Endothelial cell of umbilical vein (primary cell): ENCODE data around the gene ZNF837. TPM values are rescaled to one million over a fixed set of nuclear protein-coding genes. Genes with fewer than 3 reads are reported as not detected.
A peak's percentile ranks its signal among the peaks of the same experiment; 100 is the strongest.

Source experiments
- BruUV-seq: library from RNA; stranded (reverse); fragments of 400-500 nt; replicated peaks from 2 replicates; lab custom pipeline; 2021; lab: Mats Ljungman, UMichigan
- CTCF ChIA-PET: fragments of 300-600, 350-600 bp; sonication (Branson Sonifier 250); formaldehyde crosslinking; loops from one replicate; lab custom pipeline; 2021; ENCODE audit warnings: antibody characterized with exemption, inconsistent platforms; lab: Charles Lee
- POLR2A ChIA-PET: fragments of 300-600, 350-600 bp; sonication (Branson Sonifier 250); formaldehyde crosslinking; loops from one replicate; lab custom pipeline; 2021; ENCODE audit warnings: antibody characterized with exemption, inconsistent platforms; lab: Charles Lee
- DNase-seq: peaks from one replicate; pipeline ENCODE4 v3.0.0-alpha.2; 2011; ENCODE audit warnings: low read depth, low spot score
- FAIRE-seq: peaks from 2 replicates; lab custom pipeline; 2011; peaks lifted over from hg19 to GRCh38; lab: Jason Lieb, UNC
- H2AFZ ChIP-seq: 2 replicates; pipeline ENCODE4 v1.6.0; 2012; ENCODE audit warnings: low read depth, low read length, control low read depth, inconsistent platforms
- H3K27ac ChIP-seq: 2 replicates; pipeline ENCODE4 v1.5.1; 2011; ENCODE audit warnings: low read depth, mild to moderate bottlenecking, control low read depth, low read length, moderate library complexity; ENCODE audit not compliant: insufficient read depth
- H3K27me3 ChIP-seq, 2 experiments: 2 replicates each; pipeline versions ENCODE4 v1.6.0 to v1.6.1; 2011; ENCODE audit warnings: low read length in 2 of 2, mixed read lengths in 1 of 2; ENCODE audit not compliant: control insufficient read depth in 2 of 2, insufficient read depth in 2 of 2
- H3K36me3 ChIP-seq, 2 experiments: 2 replicates in 1 of 2; 3 replicates in 1 of 2; pipeline ENCODE4 v1.5.1; 2011; ENCODE audit warnings: low read length in 2 of 2, mild to moderate bottlenecking in 1 of 2, moderate library complexity in 1 of 2; ENCODE audit not compliant: control insufficient read depth in 2 of 2, insufficient read depth in 2 of 2; ENCODE audit errors: extremely low read depth in 1 of 2
- H3K4me1 ChIP-seq: 3 replicates; pipeline ENCODE4 v1.5.1; 2011; ENCODE audit warnings: mild to moderate bottlenecking, low read length; ENCODE audit not compliant: control insufficient read depth, insufficient read depth; ENCODE audit errors: extremely low read depth
- H3K4me2 ChIP-seq: 2 replicates; pipeline ENCODE4 v1.6.1; 2011; ENCODE audit warnings: low read length, control low read depth, mixed read lengths; ENCODE audit not compliant: insufficient read depth
- H3K4me3 ChIP-seq, 3 experiments: fragments of 200-600 bp in 1 of 3; sonication (generic), shearing (Covaris generic) in 1 of 3; replicated peaks in 1 of 3; 2 replicates each; pipeline ENCODE4 v1.5.1; 2011 to 2016; ENCODE audit warnings: control low read depth in 3 of 3, low read length in 3 of 3, mild to moderate bottlenecking in 2 of 3, inconsistent platforms in 1 of 3, low read depth in 1 of 3, moderate library complexity in 1 of 3; ENCODE audit not compliant: insufficient read depth in 1 of 3
- H3K79me2 ChIP-seq: 2 replicates; pipeline ENCODE4 v1.6.0; 2012; ENCODE audit warnings: low read length, inconsistent platforms; ENCODE audit not compliant: control insufficient read depth, insufficient read depth
- H3K9ac ChIP-seq: replicated peaks from 2 replicates; pipeline ENCODE3; 2011; ENCODE audit warnings: low read length, control low read depth; ENCODE audit not compliant: insufficient read depth; ENCODE audit errors: extremely low read depth
- H3K9me1 ChIP-seq: replicated peaks from 3 replicates; pipeline ENCODE4 v1.6.0; 2011; ENCODE audit warnings: mild to moderate bottlenecking, low read length; ENCODE audit not compliant: control insufficient read depth, insufficient read depth; ENCODE audit errors: extremely low read depth
- H3K9me3 ChIP-seq: replicated peaks from 2 replicates; pipeline ENCODE4 v1.5.1; 2012; ENCODE audit warnings: low read length, inconsistent platforms; ENCODE audit not compliant: control insufficient read depth, insufficient read depth
- H4K20me1 ChIP-seq: replicated peaks from 2 replicates; pipeline ENCODE3; 2011; ENCODE audit warnings: mild to moderate bottlenecking, low read length; ENCODE audit not compliant: control insufficient read depth, insufficient read depth; ENCODE audit errors: extremely low read depth
- CTCF ChIP-seq, 2 donors: IDR thresholded peaks; 1 replicate in 1 of 2; 2 replicates in 1 of 2; pipeline ENCODE4 v1.5.1; 2011; ENCODE audit warnings: low read length in 2 of 2, mild to moderate bottlenecking in 2 of 2, moderate library complexity in 2 of 2, control low read depth in 1 of 2, inconsistent platforms in 1 of 2, low read depth in 1 of 2; ENCODE audit not compliant: insufficient read depth in 1 of 2; ENCODE audit errors: extremely low read depth in 1 of 2
- EZH2 ChIP-seq: IDR thresholded peaks from 2 replicates; pipeline ENCODE4 v1.6.1; 2012; ENCODE audit warnings: borderline replicate concordance, low read depth, mild to moderate bottlenecking, moderate library complexity, low read length, inconsistent platforms; ENCODE audit not compliant: severe bottlenecking
- GATA2 ChIP-seq: IDR thresholded peaks from 2 replicates; pipeline ENCODE4 v1.7.0; 2011; ENCODE audit warnings: low read depth, mild to moderate bottlenecking, moderate library complexity, mixed read lengths, low read length; ENCODE audit not compliant: insufficient read length, insufficient read depth
- MYC ChIP-seq: IDR thresholded peaks from one replicate; pipeline ENCODE4 v1.6.1; 2011; ENCODE audit warnings: mild to moderate bottlenecking, low read depth, low read length
- dilution Hi-C: fragments of 300-500 bp; cut with MboI; formaldehyde crosslinking; loops from one replicate; pipeline ENCODE4 v1.15.0; 2019; ENCODE audit warnings: low sequenced_read_pairs; ENCODE audit not compliant: extremely low pct_ligation_motif_present
- intact Hi-C: fragments of 100-400 bp; cut with micrococcal nuclease; formaldehyde crosslinking; loops from one replicate; pipeline ENCODE4 v1.10.0; 2022
- polyA plus RNA-seq, 4 experiments: library from polyadenylated mRNA; depleted of rRNA in 3 of 4; stranded (reverse) in 3 of 4; unstranded in 1 of 4; fragments of >200 nt; gene quantifications; 2 replicates each; pipeline versions ENCODE4 v1.2.1 to v1.2.3, GENCODE V29; 2011 to 2012; ENCODE audit warnings: missing spikeins in 1 of 4
- total RNA-seq: library from RNA; stranded (reverse); gene quantifications from 2 replicates; pipeline ENCODE4 v1.2.3, GENCODE V29; 2021

Gene ZNF837
- total and polyA plus RNA-seq, 2 donors (not counting 3 experiments of a cell fraction or from before 2014, with no cell fraction given): 1.4 to 1.6 TPM

- Histone ChIP-seq H3K4me2 (no peak overlapping the region), H3K9me1 (no peaks in the 10 kb centered on the region), H2AFZ (no peak overlapping the region), H3K27ac (no peak overlapping the region), H3K9ac (no peak overlapping the region), H3K9me3 (no peaks in the 10 kb centered on the region), H3K36me3 (no peaks in the 10 kb centered on the region), H3K27me3 (peaks cover 10 to 28% of the 10 kb centered on the region in 2 experiments), H3K4me3 (no peak overlapping the region), H3K4me1 (no peaks in the 10 kb centered on the region), H3K79me2 (no peaks in the 10 kb centered on the region), H4K20me1 (no peaks in the 10 kb centered on the region)
- no TSS peak for BruUV-seq
- POLR2A ChIA-PET: no interaction called here
- dilution Hi-C loops: no loop called here
- TF ChIP-seq GATA2 (no peak), EZH2 (peak; percentile 93)
- DNase-seq: no peak
- intact Hi-C loops: no loop called here
- CTCF ChIA-PET: no interaction called here
- no peak for FAIRE-seq
Observed at GRCh38 chr19:58367698-58368454, 13.0 kb downstream of the ZNF837 start.

GRCh38 chr19:58366585-58367430 lies 14.0 kb downstream of the ZNF837 start:
- Histone ChIP-seq H3K27me3 (peaks cover 10 to 28% of the 10 kb centered on the region in 2 experiments), H4K20me1 (no peaks in the 10 kb centered on the region), H3K79me2 (no peaks in the 10 kb centered on the region), H3K27ac (no peak overlapping the region), H3K4me3 (no peak overlapping the region), H3K9me3 (no peaks in the 10 kb centered on the region), H3K36me3 (no peaks in the 10 kb centered on the region), H3K9me1 (no peaks in the 10 kb centered on the region), H2AFZ (no peak overlapping the region), H3K9ac (no peak overlapping the region), H3K4me2 (no peak overlapping the region), H3K4me1 (no peaks in the 10 kb centered on the region)
- no peak for DNase-seq
- no peak for FAIRE-seq
- intact Hi-C loops: no loop called here
- CTCF ChIA-PET: no interaction called here
- TF ChIP-seq CTCF (IDR thresholded peaks at IDR 0.05; ENCODE audit: extremely low read depth in 1 of 2, insufficient read depth in 1 of 2, low read depth in 1 of 2, low read length in 2 of 2): no peak
- no peak for TF ChIP-seq GATA2
- no peak for TF ChIP-seq MYC
- POLR2A ChIA-PET: no interaction called here
- dilution Hi-C loops: no loop called here
- no TSS peak for BruUV-seq
